HG03280 (cell line): ENCODE measurements around the gene CRYBG3.

ENCODE experiments used
- ATAC-seq: cut with Tn5 transposase; IDR thresholded peaks from one replicate; pipeline ENCODE4 v1.9.1; 2021; ENCODE audit warnings: mild to moderate bottlenecking, moderate library complexity; ENCODE audit not compliant: unreplicated experiment

Gene CRYBG3

GRCh38 chr3:97970956-97971620 lies 149.3 kb downstream of the CRYBG3 start:
- no peak for ATAC-seq

DNA sequence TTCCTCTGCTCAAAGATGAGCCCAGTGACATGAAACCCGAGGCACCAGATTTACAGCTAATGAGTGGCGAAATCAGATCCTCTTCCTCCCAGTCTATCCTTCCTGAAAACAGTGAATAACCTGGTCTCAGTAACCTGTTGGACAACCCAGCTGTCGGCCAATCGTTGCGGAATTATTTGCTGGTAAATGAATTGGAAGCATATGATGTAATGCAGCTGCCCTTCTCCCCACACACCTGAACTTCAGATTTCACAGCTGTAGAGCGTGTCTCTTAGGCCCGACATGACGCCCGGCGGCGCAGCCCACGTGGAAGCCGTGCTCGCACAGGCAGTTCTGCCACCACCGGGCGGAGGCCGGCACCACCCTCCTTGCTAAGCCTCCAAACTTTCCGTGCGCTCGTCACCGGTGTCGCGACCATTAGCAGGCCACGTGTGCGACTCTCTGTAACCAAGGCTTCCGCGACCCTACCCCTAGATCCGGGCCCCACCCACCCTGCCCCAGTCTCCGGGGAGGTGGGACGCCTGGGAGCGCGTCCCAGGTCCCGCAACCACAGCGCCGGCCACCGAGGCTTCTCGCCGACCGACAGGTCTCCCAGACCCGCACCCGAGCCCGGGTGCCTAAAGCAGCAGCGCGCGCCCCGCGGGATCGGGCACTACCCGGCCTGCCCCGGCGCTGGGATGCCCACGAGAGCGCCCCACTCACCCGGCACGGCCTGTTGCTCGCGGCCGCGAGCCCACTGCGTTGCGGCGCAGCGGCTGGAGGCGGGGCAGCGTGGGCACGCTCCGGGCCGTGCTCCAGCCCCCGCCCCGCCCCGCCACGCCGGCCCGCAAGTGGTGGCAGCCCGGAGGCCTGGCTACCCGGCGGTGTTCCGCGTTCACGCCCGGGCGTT lies 150.1 kb downstream of the CRYBG3 start, which contains the start of gene RIOX2:
RIOX2 (minus strand) TSS at position 753 of the 889 bp plus-strand sequence. CDS start 4,838 bp downstream, outside the sequence.
- peak; percentile 91 for ATAC-seq

GRCh38 chr3:97972976-97973375 lies 151.2 kb downstream of the CRYBG3 start:
- ATAC-seq = no peak

DNA sequence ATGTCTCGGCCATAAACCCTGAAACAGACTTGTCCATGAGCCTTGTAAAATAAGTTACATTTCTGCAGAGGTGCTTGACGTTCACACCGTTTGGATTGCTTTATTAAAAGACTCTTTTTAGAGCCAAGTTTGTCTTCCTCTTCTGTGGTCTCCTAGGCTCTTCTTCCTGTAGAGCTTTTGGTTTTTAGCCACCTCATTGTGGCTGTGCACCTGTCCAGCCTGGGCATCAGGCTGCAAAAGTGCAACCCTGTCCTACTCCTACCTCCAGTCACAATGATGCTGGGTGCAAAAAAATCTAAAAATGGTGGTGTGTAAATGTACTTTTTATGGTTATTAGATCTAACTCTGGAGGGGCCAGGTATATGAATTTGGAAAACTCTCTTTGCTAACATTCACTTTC lies 153.2 kb downstream of the CRYBG3 start:
- ATAC-seq = no peak

GRCh38 chr3:97975466-97975865 lies 153.7 kb downstream of the CRYBG3 start:
- ATAC-seq = no peak

GRCh38 chr3:97979610-97980009 lies 157.8 kb downstream of the CRYBG3 start:
- no peak for ATAC-seq

GRCh38 chr3:97981886-97982285 lies 160.1 kb downstream of the CRYBG3 start:
- ATAC-seq = no peak

GRCh38 chr3:97983933-97984491 lies 162.2 kb downstream of the CRYBG3 start:
- ATAC-seq = no peak

DNA sequence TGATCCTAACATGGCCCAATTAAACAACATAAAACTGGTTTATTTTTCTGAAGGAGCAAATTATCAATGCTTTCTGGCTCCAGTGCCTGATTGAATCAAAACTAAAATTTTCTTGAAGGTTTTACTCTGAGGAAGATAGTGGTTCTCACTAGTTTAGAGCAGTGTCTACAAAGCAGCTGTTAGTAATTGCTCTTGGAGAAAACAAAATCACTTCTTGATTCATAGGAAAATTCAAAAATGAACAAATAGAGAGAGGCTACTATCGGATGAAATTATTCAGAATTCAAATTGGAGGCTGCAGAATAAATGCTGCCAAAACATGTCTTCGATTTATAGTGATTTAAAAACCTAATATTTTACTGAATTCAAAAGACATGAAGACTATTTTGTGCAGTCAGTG lies 165.5 kb downstream of the CRYBG3 start:
- ATAC-seq = no peak

DNA sequence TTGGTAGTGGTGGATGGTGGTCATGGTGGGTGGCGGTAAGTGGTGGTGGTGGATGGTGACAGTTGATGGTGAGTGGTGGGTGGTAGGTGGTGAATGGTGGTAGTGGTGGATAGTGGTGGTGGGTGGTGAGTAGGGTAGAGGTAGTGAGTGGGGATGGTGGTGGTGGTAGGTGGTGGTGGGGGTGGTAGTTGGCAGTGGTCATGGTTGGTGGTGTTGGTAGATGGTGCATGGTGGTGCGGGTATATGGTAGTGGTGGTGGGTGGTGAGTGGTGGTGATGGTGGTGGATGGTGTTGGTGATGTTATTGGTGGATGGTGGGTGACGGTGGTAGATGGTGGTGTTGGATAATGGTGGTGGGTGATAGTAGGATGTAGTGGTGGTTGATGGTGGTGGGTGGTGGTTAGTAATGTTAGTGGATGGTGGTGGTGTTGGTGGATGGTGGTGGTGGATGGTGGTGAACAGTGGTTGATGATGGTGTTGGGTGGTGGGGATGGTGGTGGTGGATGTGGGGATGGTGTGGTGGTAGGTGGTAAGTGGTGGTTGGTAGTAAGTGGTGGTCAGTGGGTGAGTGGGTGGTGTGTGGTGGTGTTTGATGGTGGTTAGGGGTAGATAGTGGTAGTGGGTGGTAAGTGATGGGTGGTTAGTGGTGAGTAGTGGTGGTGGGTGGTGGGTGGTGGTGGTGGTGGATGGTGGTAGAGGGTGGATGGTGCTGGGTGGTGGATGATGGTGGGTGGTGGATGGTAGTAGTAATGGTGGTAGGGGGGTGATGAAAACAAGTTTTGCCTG lies 167.2 kb downstream of the CRYBG3 start:
- no peak for ATAC-seq

DNA sequence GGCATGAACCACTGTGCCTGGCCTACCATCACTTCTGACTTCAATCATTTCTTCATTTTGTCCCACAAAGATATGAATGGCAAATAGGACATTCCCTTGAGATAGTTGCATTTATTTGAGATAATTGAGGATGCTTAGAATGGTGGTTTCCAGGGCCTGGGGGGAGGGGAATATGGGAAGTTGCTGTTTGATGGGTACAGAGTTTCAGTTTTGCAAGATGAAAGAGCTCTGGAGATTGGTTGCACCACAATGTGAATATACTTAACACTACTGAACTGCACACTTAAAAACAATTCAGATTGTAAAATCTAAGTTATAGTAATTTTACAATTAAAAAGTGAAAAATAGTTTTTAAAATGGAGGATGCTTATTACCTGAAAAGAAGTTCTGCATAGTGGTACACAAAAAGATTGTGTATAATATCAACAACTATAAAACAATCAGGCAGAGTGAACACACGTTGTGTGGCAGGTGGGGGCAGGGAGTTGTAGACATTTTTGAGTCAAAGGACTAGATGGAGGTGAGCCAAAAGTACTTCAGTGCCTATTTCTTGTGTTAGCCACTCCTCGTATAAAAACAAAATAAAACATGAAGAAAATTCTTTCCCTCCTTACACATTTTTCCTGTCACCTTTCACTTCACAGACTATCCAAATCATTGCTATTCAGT lies 168.9 kb downstream of the CRYBG3 start:
- no peak for ATAC-seq

- no peak for ATAC-seq
Observed at GRCh38 chr3:97991293-97991682, 169.5 kb downstream of the CRYBG3 start.

DNA sequence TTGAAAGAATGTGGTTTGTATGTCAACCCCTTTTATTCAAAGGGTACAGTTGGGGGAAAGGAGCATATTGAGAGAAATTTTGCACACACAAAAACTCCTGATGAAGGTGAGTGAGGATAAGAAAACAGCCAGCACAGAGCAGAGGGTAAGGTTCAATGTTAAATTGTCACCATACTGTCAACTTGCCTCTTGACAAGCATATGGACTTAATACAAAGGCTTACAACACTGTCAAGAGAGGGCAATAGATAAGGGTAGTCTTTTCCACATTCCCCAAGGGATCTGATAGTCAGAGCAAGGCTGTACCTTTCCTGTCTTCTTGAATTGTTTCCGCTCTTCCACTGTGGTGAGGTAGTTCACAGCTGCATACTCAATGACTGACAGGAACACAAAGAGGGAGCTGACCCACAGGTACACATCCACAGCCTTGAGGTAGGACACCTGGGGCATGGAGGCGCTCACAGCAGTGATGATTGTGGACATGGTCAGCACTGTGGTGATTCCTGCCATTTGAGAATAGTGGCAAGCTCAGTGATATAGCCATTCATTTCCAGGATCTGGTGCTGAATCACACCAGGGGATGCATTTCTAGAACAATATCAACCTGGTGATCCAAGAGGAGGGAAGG lies 170.8 kb downstream of the CRYBG3 start:
- ATAC-seq = no peak

DNA sequence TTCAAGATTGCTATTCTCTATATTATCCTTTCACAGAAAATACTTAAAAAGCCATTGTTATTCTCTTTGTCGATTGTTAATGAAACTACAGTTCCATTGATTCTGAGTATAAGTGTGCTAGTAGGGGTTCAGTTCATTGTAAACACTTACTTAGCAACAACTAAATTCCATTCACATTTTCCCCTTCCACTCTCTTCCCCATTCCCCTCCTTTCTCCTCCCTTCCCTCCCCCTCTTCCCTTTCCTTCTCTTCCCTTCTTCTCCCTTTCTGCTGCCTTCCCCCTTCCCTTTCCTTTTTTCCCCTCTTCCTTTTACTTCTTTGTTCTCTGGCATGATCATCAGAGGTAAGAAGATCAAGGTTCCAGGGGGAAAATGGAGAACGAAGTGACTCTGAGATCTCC lies 171.7 kb downstream of the CRYBG3 start:
- no peak for ATAC-seq

- no peak for ATAC-seq
Observed at GRCh38 chr3:97994328-97994945, 172.6 kb downstream of the CRYBG3 start.
